NB4 (cell line): ENCODE data around the gene NUTM2F.
"Not testable (repeated sequence)": the region's sequence is repeated elsewhere in the genome, so short reads cannot be mapped to it uniquely, and the experiment has no call there.

Source experiments
- DNase-seq: peaks from one replicate; pipeline ENCODE4 v3.0.0; 2010; ENCODE audit warnings: low read depth
- H3K4me3 ChIP-seq: one replicate; pipeline ENCODE4 v1.5.1; 2011; ENCODE audit warnings: mild to moderate bottlenecking, low read depth, low read length, moderate library complexity
- MYC ChIP-seq: IDR thresholded peaks from 2 replicates; pipeline ENCODE4 v1.6.1; 2011; ENCODE audit warnings: low read depth, low read length
- POLR2A ChIP-seq: IDR thresholded peaks from 2 replicates; pipeline ENCODE4 v1.6.1; 2011; ENCODE audit warnings: mild to moderate bottlenecking; ENCODE audit not compliant: insufficient read length; ENCODE audit errors: extremely low read depth
- TF ChIP-seq, protein P1 (sequence below): IDR thresholded peaks from 2 replicates; pipeline ENCODE4 v1.6.1; 2011; ENCODE audit warnings: low read depth, low read length
- TF ChIP-seq, protein P2 (sequence below): IDR thresholded peaks from one replicate; pipeline ENCODE4 v1.5.1; 2012; ENCODE audit warnings: low read depth, low read length

The NUTM2F gene

DNA sequence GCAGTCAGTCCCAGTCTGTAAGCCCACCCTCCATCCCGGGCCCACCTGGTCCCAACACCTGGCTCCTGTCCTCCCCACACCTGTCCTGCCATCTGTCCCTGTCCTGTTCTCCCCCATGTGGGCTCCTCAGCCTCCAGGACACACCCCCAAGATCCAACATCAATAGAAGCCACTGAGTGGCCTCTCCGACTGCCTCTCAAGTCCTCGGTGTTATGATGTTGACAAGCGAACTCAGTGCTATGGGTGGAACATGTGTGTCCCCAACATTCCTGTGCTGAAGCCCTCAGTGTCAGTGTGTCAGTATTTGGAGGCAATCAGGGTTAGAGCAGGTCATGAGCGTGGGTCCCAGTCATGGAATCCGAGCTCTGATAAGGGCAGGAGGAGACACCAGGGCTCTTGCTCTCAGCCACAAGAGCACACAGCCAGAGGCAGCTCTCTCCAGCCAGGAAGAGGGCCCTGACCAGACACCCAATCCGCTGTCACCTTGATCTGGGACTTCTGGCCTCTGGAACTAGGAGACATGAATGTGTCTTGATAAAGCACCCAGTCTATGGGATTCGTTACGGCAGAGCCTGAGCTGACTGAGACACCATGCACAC is 6.0 kb downstream of the NUTM2F start:
- not testable (repeated sequence) for H3K4me3 ChIP-seq, DNase-seq

DNA sequence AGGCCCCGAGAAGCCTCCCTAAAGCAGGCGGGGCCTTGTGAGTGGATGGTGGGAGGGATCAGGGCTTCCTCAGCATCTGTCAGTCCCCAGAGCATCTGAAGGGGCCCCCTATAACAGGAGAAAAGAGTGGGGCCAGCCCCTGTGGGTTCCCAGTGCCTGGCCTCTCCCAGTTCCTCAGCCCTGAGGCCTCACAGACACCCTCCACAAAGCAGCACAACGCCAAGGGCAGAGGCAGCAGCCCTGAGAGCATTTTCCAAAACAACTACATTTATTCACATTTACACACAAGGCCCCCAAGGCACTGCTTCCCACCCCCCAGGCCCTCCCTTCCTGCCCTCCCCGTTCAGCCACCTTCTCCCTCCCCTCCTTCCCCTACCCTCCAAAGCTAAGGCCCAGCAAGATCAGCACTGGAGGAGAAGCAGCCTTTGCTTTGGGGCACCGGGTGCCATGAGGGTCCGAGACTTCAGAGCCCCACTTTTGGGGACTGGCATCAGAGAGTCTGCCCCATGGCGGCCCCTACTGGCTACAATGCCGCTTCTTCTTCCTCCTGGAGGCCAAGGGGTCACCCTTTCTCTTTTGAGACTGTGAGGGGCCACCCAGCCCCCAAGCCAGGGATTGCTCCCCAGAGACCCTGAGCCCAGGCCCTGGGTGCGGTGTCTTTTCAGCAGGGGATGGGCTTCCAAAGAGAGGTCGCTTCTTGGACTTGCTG is 10.3 kb downstream of the NUTM2F start:
- not testable (repeated sequence) for H3K4me3 ChIP-seq, DNase-seq

DNA sequence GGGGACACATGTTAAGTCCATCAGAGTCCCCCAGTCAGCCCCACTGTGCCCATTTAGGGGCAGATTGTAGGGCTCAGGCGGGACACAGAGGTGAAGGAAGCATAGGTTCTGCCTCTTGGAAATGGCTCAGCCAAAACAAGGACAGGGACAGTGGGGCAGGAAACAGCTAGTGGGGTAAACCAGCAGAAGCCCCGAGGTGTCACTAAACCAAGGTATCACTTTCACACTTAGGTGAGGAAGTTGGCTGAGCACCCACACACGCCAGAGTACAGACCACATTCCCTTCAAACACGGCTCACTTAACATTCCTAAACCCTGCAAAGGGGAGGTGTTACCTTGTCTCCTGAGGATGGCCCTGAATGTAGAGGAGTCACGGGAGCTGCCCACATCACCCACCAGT is 12.2 kb downstream of the NUTM2F start:
- not testable (repeated sequence) for DNase-seq, H3K4me3 ChIP-seq

DNA sequence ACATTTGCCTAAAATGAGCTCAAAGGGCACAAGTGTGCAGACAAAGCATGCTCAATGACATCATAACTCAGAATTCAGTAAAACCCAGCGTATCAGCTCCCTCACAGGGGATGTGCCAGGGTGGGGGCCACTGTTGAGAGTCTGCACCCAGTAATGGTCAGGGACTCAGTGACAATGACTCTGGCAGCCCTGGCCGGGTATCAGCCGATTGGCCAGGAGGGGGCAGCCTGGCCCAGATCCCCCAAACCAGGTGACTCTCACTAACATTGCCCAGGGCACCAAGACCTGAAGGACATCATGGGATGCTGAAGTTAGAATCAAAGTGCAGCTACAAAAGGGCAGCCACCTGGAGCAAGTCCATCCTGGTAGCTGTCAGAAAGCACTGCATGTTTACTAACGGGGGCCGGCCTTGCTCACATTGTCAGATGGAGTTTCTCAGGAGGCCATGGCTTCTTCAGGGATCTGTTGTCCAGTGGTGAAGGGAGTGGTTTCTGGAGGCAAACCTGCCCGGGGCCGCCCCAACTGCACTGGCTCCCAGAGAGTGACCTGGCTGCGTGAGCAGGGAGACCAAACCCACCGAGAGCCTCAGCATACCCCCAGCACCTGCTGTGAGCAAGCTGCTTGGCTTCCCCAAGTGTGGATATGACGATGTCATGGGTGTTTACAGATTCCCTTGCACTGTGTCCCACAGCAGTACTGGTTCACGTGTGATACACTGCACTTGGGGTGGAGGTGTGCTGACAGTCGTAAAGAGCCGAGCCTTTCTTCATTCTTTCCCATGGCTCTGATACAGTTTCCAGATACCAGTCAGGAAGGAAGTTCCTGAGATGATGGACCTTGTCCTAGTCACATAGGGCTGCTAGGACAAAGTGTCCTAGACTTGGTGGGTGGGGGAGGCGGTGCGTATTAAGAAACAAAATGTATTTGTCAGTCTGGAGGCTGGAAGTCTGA is 13.1 kb downstream of the NUTM2F start:
- not testable (repeated sequence) for H3K4me3 ChIP-seq, DNase-seq

DNA sequence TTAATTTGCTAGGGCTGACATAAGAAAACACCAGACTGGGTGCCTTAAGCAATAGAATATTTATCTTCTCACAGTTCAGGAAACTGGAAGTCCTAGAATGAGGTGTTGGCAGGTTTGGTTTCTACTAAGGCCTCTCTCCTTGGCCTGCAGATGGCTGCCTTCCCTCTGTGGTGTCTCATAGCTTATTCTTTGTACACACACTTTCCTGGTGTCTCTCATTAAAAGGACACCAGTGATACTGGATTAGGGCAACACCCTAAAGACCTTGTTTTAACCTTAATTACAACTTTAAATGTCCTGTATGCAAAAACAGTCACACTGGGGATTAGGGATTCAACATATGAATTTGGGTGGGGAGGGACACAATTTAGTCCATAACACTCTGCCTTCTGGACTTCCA is 25.1 kb downstream of the NUTM2F start:
- no peak overlapping the region for H3K4me3 ChIP-seq
- TF ChIP-seq POLR2A: no peak
- TF ChIP-seq, protein P1, sequence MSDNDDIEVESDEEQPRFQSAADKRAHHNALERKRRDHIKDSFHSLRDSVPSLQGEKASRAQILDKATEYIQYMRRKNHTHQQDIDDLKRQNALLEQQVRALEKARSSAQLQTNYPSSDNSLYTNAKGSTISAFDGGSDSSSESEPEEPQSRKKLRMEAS: no peak
- DNase-seq: no peak

DNA sequence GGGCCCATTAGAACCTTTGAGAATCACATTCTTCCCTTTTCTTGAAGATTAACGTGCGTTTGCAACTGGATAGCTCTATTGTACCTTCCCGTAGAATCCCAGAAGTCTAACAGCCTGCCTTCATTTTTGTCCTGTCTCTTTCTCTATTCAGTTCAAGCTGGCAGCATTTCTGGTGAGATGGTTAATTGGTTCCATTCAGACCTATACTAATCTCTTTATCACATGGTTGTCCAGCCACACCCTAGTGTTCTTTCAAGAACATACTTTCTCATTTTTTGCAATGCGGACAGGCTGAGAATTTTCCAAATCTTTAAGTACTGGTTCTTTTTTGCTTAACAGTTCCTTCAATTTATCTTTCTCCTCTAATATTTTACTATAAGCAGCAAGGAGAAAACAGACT is 26.0 kb downstream of the NUTM2F start:
- TF ChIP-seq POLR2A (no peak), MYC (no peak)
- TF ChIP-seq, protein P2, sequence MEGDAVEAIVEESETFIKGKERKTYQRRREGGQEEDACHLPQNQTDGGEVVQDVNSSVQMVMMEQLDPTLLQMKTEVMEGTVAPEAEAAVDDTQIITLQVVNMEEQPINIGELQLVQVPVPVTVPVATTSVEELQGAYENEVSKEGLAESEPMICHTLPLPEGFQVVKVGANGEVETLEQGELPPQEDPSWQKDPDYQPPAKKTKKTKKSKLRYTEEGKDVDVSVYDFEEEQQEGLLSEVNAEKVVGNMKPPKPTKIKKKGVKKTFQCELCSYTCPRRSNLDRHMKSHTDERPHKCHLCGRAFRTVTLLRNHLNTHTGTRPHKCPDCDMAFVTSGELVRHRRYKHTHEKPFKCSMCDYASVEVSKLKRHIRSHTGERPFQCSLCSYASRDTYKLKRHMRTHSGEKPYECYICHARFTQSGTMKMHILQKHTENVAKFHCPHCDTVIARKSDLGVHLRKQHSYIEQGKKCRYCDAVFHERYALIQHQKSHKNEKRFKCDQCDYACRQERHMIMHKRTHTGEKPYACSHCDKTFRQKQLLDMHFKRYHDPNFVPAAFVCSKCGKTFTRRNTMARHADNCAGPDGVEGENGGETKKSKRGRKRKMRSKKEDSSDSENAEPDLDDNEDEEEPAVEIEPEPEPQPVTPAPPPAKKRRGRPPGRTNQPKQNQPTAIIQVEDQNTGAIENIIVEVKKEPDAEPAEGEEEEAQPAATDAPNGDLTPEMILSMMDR: no peak
- TF ChIP-seq, protein P1: no peak
- H3K4me3 ChIP-seq: no peak overlapping the region
- DNase-seq: no peak

DNA sequence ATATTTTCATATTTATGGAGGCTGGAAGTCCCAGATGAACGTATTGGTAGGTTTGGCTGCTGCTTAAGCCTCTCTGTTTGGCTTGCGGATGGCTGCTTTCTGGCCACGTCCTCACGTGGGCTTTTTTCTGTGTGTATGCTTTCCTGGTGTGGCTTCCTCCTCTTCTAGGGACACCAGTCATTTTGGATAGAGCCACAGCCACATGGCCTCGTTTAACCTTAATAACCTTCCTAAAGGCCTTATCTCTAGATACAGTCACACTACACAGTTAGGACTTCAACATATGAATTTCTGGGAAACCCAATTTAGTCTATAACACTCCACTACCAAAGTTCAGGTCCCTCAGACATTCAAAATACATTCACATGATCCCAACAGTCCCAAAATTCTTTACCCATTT is 26.9 kb downstream of the NUTM2F start:
- TF ChIP-seq POLR2A (no peak), MYC (no peak)
- TF ChIP-seq, protein P2: no peak
- TF ChIP-seq, protein P1: no peak
- DNase-seq: no peak
- H3K4me3 ChIP-seq: no peak overlapping the region

DNA sequence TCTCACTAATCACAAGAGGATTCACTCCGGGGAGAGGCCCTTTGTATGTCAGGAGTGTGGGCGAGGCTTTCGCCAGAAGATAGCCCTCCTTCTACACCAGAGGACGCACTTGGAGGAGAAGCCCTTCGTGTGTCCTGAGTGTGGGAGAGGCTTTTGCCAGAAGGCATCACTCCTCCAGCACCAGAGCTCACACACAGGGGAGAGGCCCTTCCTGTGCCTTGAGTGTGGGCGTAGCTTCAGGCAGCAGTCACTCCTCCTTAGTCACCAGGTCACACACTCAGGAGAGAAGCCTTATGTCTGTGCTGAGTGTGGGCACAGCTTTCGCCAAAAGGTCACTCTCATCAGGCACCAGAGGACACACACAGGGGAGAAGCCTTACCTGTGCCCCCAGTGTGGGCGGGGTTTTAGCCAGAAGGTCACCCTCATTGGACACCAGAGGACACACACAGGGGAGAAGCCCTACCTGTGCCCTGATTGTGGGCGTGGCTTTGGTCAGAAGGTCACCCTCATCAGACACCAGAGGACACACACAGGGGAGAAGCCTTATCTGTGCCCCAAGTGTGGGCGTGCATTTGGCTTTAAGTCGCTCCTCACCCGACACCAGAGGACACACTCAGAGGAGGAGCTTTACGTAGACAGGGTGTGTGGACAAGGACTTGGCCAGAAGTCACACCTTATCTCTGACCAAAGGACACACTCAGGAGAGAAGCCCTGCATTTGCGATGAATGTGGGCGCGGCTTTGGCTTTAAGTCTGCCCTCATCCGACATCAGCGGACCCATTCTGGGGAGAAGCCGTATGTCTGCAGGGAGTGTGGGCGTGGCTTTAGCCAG is 27.8 kb downstream of the NUTM2F start:
- TF ChIP-seq, protein P2: no peak
- TF ChIP-seq MYC (no peak), POLR2A (no peak)
- TF ChIP-seq, protein P1: no peak
- DNase-seq: no peak
- no peak overlapping the region for H3K4me3 ChIP-seq
